SK-N-SH (cell line): ENCODE results near the gene FMC1. TPM values are rescaled to one million over a fixed set of nuclear protein-coding genes. Genes with fewer than 3 reads are reported as not detected.
"Not testable (repeated sequence)": the region's sequence is repeated elsewhere in the genome, so short reads cannot be mapped to it uniquely, and the experiment has no call there.

Source experiments
- CTCF ChIA-PET: fragments of 300-600, 350-600 bp; formaldehyde crosslinking; extraction: SDS; loops from one replicate; lab custom pipeline; 2021; lab: Yijun Ruan, JAX
- POLR2A ChIA-PET: fragments of 350-600 bp; sonication (Branson Sonifier 250); formaldehyde crosslinking; extraction: SDS; loops from one replicate; lab custom pipeline; 2020; ENCODE audit warnings: antibody characterized with exemption, inconsistent platforms; lab: Yijun Ruan, JAX
- DNase-seq: peaks from one replicate; pipeline ENCODE4 v3.0.0; 2012
- H2AFZ ChIP-seq: fragments of 200-600 bp; sonication (generic); 2 replicates; pipeline ENCODE4 v1.8.1; 2016; ENCODE audit warnings: antibody characterized with exemption, mild to moderate bottlenecking, low read depth
- H3F3A ChIP-seq: fragments of 200-600 bp; sonication (generic); replicated peaks from 2 replicates; pipeline ENCODE3; 2016; ENCODE audit warnings: antibody characterized with exemption, mild to moderate bottlenecking; ENCODE audit not compliant: insufficient read depth
- H3K27ac ChIP-seq, 2 experiments: fragments of 200-500 bp in 1 of 2; fragments of 200-600 bp in 1 of 2; sonication (Bioruptor generic) in 1 of 2; sonication (generic), shearing (Covaris generic) in 1 of 2; 2 replicates each; pipeline versions ENCODE4 v1.5.1 to v1.6.1; 2014 to 2016; ENCODE audit warnings: low read depth in 2 of 2, inconsistent platforms in 1 of 2, low read length in 1 of 2, mild to moderate bottlenecking in 1 of 2, mixed read lengths in 1 of 2
- H3K27me3 ChIP-seq: fragments of 200-600 bp; sonication (generic), shearing (Covaris generic); 2 replicates; pipeline ENCODE4 v1.6.1; 2016; ENCODE audit warnings: mixed run types; ENCODE audit not compliant: insufficient read depth
- H3K36me3 ChIP-seq, 2 experiments: fragments of 200-500 bp in 1 of 2; fragments of 200-600 bp in 1 of 2; sonication (Bioruptor generic) in 1 of 2; sonication (generic) in 1 of 2; replicated peaks in 1 of 2; 2 replicates each; pipeline versions ENCODE3 to v1.5.1; 2014 to 2016; ENCODE audit warnings: low read length in 1 of 2, mild to moderate bottlenecking in 1 of 2; ENCODE audit not compliant: insufficient read depth in 2 of 2, control insufficient read depth in 1 of 2
- H3K4me1 ChIP-seq, 2 experiments: fragments of 200-500 bp in 1 of 2; fragments of 200-600 bp in 1 of 2; sonication (Bioruptor generic) in 1 of 2; sonication (generic), shearing (Covaris generic) in 1 of 2; 2 replicates each; pipeline versions ENCODE4 v1.5.1 to v1.6.1; 2014 to 2016; ENCODE audit warnings: low read depth in 1 of 2, low read length in 1 of 2, mixed run types in 1 of 2; ENCODE audit not compliant: insufficient read depth in 2 of 2, control insufficient read depth in 1 of 2
- H3K4me2 ChIP-seq: fragments of 200-600 bp; sonication (generic), shearing (Covaris generic); 2 replicates; pipeline ENCODE4 v1.6.1; 2017; ENCODE audit warnings: mixed run types
- H3K4me3 ChIP-seq, 2 experiments: fragments of 200-500 bp in 1 of 2; fragments of 200-600 bp in 1 of 2; sonication (Bioruptor generic) in 1 of 2; sonication (generic), shearing (Covaris generic) in 1 of 2; 2 replicates each; pipeline versions ENCODE4 v1.5.1 to v1.8.1; 2014 to 2016; ENCODE audit warnings: low read depth in 2 of 2, inconsistent platforms in 1 of 2, low read length in 1 of 2, mild to moderate bottlenecking in 1 of 2, mixed read lengths in 1 of 2, moderate library complexity in 1 of 2
- H3K79me2 ChIP-seq: fragments of 200-600 bp; sonication (generic); 2 replicates; pipeline ENCODE4 v1.8.1; 2017; ENCODE audit warnings: mild to moderate bottlenecking; ENCODE audit not compliant: insufficient read depth
- H3K9ac ChIP-seq: fragments of 200-600 bp; sonication (generic); 2 replicates; pipeline ENCODE4 v1.6.1; 2017; ENCODE audit warnings: mixed run types
- H3K9me2 ChIP-seq: fragments of 200-600 bp; sonication (generic); 2 replicates; pipeline ENCODE4 v1.6.1; 2017; ENCODE audit warnings: mixed run types
- H3K9me3 ChIP-seq: fragments of 200-600 bp; sonication (generic); 2 replicates; pipeline ENCODE4 v1.6.1; 2017; ENCODE audit warnings: mixed run types, mild to moderate bottlenecking, moderate library complexity
- H4K20me1 ChIP-seq: fragments of 200-600 bp; sonication (generic); 2 replicates; pipeline ENCODE4 v1.6.1; 2017; ENCODE audit warnings: mild to moderate bottlenecking, mixed run types; ENCODE audit not compliant: insufficient read depth
- CHD2 ChIP-seq: fragments of 150-350 bp; IDR thresholded peaks from 2 replicates; pipeline ENCODE4 v1.6.1; 2018; ENCODE audit warnings: low read length; ENCODE audit not compliant: partially characterized antibody
- EP300 ChIP-seq, 2 experiments: IDR thresholded peaks; 2 replicates each; pipeline versions ENCODE4 v1.4.0 to v1.6.1; 2012; ENCODE audit warnings: borderline replicate concordance in 1 of 2, low read depth in 1 of 2, low read length in 1 of 2
- MXI1 ChIP-seq: IDR thresholded peaks from 2 replicates; pipeline ENCODE4 v1.6.1; 2012; ENCODE audit warnings: mild to moderate bottlenecking, low read depth, low read length, improper control_type of control experiment
- NFIC ChIP-seq: IDR thresholded peaks from 2 replicates; pipeline ENCODE4 v1.4.0; 2012; ENCODE audit warnings: borderline replicate concordance
- ZBTB33 ChIP-seq: IDR thresholded peaks from 2 replicates; pipeline ENCODE4 v1.4.0; 2012; ENCODE audit warnings: low read depth, borderline replicate concordance
- WGBS: methylation state at CpG from one replicate; pipeline ENCODE4 v1.1.6; 2017; ENCODE audit warnings: low lambda C conversion rate; 5-methylcytosine and 5-hydroxymethylcytosine counted together
- polyA plus RNA-seq, 3 experiments: library from polyadenylated mRNA; depleted of rRNA; stranded (reverse); fragments of >200 nt; gene quantifications; 2 replicates each; pipeline ENCODE4 v1.2.3, GENCODE V29; 2012
- TF ChIP-seq, protein P1 (sequence below): IDR thresholded peaks from 2 replicates; pipeline ENCODE4 v1.4.0; 2012; ENCODE audit warnings: low read depth, borderline replicate concordance
- TF ChIP-seq, protein P2 (sequence below): IDR thresholded peaks from 2 replicates; pipeline ENCODE4 v1.4.0; 2012; ENCODE audit warnings: low read depth

Gene FMC1
- polyA plus RNA-seq, 1 of the 3 experiments (the other 2 are of a cell fraction): 59.9 TPM

DNA sequence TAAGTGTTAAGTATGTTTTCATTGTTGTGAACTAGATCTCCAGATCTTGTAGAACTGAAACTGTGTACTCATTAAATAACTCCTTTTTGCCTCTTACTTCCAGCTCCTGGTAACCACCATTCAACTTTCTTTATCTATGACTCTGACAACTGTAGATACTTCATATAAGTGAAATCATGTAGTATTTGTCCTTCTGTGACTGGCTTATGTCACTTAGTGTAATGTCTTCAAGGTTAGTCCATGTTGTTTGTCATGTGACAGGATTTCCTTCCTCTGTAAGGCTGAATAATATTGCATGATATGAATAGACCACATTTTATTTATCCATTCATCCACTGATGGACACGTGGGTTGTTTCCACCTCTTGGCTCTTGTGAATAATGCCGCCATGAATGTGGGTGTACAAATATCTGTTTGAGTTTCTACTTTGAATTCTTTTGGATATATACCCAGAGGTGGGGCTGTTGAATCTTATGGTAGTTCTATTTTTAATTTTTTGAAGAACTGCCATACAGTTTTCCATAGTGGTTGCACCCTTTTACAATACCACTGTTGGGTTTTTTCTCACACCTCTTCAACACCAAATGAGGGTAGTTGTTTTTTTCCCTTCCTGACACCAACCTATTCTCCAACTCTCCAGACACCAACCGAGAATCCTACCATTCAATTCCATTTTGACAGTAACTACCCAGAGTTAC, 10.7 kb upstream of the FMC1 start (continued):
- TF ChIP-seq ZBTB33 (no peak), CHD2 (no peak)

DNA sequence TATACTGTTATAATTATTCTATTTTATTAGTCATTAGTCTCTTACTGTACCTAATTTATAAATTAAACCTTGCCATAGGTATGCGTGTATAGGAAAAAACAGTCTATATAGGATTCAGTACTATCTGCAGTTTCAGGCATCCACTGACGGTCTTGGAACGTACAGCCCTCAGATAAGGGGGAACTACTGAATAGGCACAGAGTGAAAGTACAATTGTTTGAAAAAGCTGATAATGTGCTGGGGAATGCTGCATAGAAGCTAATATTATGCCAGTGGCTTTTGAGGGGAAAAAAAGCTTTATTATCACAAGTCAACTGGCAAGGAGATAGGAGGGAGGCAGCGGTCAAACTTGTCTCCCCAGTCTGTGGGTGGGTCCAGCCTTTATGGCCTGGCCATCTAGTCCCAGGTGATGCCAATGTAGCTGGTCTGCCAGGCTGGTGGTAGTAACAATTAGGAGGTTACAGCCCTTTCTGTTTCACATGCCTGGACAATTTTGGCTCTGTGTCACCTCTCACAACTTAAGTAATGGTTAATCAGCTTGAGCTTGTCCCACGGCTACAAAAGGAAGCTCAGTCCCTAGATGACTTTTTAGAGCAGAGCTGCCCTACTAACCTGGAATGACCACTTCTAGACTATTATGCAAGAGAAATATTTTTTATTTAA, 8.3 kb upstream of the FMC1 start:
- no peak overlapping the region for H2AFZ ChIP-seq
- H3K4me2 ChIP-seq: no peak overlapping the region
- H3K4me3 ChIP-seq: no peak overlapping the region
- H4K20me1 ChIP-seq: no peaks in the 10 kb centered on the region
- no peaks in the 10 kb centered on the region for H3K36me3 ChIP-seq
- DNase-seq: no peak
- no peaks in the 10 kb centered on the region; a peak in 1 of 4 replicates for H3K4me1 ChIP-seq
- no peaks in the 10 kb centered on the region for H3K27me3 ChIP-seq
- no peaks in the 10 kb centered on the region for H3K79me2 ChIP-seq
- no peaks in the 10 kb centered on the region for H3K9me2 ChIP-seq
- CTCF ChIA-PET: interaction anchor here (1.1 to 1.9 kb wide), 2 partner anchors 12 to 14 kb away, joined by 3 to 5 read pairs; no protein-coding TSS in a partner anchor
- WGBS: 95% methylated on average over 5 of the region's 5 CpGs
- TF ChIP-seq, protein P1, sequence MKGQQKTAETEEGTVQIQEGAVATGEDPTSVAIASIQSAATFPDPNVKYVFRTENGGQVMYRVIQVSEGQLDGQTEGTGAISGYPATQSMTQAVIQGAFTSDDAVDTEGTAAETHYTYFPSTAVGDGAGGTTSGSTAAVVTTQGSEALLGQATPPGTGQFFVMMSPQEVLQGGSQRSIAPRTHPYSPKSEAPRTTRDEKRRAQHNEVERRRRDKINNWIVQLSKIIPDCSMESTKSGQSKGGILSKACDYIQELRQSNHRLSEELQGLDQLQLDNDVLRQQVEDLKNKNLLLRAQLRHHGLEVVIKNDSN: no peak
- TF ChIP-seq, protein P2, sequence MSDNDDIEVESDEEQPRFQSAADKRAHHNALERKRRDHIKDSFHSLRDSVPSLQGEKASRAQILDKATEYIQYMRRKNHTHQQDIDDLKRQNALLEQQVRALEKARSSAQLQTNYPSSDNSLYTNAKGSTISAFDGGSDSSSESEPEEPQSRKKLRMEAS: no peak
- TF ChIP-seq NFIC (no peak), MXI1 (no peak), EP300 (IDR thresholded peaks at IDR 0.05; ENCODE audit: borderline replicate concordance in 1 of 2, low read depth in 1 of 2, low read length in 1 of 2) (no peak)
- H3F3A ChIP-seq: peaks cover 7% of the 10 kb centered on the region
- no peak overlapping the region for H3K9ac ChIP-seq
- POLR2A ChIA-PET: no interaction called here
- H3K27ac ChIP-seq: no peak overlapping the region
- no peaks in the 10 kb centered on the region for H3K9me3 ChIP-seq

DNA sequence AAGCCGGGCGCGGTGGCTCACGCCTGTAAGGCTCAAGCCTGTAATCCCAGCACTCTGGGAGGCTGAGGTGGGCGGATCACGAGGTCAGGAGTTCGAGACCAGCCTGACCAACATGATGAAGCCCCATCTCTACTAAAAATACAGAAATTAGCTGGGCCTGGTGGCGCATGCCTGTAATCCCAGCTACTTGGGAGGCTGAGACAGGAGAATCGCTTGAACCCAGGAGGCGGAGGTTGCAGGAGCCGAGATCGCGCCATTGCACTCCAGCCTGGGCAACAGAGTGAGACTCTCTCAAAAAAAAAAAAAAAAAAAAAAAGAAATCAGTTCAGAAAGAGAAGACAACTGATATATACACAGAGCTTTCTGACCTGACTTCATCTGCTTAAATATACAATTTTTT, 7.7 kb upstream of the FMC1 start:
- H3K9me3 ChIP-seq, H2AFZ ChIP-seq, H3K9ac ChIP-seq, POLR2A ChIA-PET, H3K79me2 ChIP-seq, H3K4me3 ChIP-seq, H3K36me3 ChIP-seq, H4K20me1 ChIP-seq, H3K27ac ChIP-seq, H3K4me1 ChIP-seq, H3K9me2 ChIP-seq, H3F3A ChIP-seq, H3K27me3 ChIP-seq, H3K4me2 ChIP-seq, DNase-seq: not testable (repeated sequence)
- CTCF ChIA-PET: interaction anchor here (1.9 kb wide), 1 partner anchor 12 kb away, joined by 5 read pairs; no protein-coding TSS in a partner anchor
- WGBS: 85% methylated on average over 13 of the region's 13 CpGs
